Activated CD4-positive, alpha-beta T cell treated with anti-CD3 and anti-CD28 coated beads for 4 hours (primary cell): Measurements from ENCODE around the gene SLC16A3.

ENCODE experiments used
- DNase-seq, 2 donors: peaks; one replicate each; pipeline ENCODE4 v3.0.0-alpha.2; 2020

SLC16A3 gene

DNA sequence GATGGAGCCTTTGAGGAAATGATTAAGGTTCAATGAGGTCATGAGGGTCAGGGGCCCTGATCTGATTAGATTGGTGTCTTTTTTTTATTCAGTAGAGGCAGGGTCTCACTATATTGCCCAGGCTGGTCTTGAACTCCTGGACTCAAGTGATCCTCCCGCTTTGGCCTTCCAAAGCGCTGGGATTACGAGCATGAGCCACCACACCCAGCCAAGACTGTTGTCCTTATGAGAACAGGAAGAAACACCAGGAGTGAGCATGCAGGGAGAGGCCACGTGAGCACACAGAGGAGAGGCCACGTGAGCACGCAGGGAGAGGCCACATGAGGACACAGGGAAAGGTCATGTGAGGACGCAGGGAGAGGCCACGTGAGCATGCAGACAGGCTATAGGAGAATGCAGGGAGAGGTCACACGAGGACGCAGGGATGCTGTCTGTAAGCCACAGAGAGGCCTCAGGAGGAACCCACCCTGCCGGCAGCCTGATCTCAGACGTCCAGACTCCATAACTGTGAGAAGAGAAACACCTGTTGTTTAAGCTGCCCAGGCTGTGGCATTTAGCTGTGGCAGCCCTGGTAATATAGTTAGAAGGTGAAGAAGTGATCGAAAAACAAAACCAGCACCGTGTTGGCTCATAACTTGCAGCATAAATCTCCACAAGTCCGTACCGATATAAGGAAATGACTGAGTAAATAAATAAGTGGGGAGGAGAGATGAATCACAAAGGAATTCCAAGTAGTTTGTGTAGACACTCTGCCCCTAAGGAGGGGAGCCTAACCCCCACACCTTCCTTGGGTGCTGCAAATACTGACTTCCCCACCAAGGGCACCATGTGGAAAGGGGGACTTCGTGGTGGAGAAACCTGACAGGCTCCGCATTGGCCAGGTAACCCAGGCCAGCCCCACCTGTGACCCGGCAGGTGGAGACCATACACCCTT lies 59.3 kb downstream of the SLC16A3 start:
- no peak for DNase-seq
